Stimulated activated CD4-positive, alpha-beta T cell treated with anti-CD3 and anti-CD28 coated beads, TNF-alpha, amount 100 ng/mL, for 1 hour (primary cell): Measurements from ENCODE around the gene PEX26.
"Not testable (repeated sequence)": the region's sequence is repeated elsewhere in the genome, so short reads cannot be mapped to it uniquely, and the experiment has no call there.

Experiments used
- DNase-seq, 3 donors: peaks; one replicate each; pipeline ENCODE4 v3.0.0-alpha.2; 2020; ENCODE audit warnings: low read depth in 3 of 3, low spot score in 1 of 3

Gene PEX26

DNA sequence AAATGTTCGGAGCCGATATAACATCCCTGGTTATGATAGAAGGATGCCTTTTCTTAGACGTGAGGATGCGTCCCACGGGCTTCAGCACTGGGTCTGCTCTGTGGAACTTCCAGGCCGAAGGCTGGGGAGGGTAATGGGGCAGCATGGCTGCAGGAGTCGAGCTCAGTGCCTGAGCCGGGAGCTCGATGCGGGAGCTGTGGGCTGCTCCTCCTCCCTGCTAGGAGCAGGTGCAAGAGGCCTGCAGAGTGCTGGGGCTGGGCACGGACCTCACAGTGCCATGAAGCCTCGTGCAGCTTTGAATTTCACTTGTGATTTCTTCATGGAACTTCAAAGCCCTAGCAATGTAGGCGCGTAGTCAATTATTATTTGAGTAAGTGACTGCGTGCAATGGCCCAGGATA is 38.8 kb downstream of the PEX26 start:
- no peak for DNase-seq

DNA sequence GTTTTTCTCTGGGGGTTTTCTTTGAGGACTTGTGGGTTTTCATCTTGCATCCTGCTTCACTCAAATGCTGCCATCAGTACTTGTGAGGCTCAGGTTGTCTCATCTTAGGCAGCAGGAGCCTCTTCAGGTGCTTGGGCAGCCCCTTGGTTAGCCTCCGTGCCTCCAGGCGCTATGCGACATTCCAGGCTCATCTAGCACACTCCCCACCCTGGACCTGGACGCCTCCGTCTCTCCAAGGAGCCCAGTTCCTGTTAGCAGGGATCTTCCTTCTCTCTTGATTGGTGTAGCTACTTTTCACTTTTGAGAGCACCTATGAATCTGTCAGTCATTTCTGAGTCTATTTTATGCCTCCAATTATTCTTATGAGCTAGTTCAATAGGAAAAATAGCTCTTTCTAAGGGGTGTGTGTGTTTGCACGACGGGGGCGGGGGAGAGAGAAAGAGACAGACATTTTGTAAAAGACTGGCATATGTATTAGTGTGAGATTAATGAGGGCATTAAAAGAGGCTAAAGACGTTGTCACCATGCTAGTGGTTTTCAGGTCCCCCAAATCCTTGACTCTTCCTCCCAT is 40.6 kb downstream of the PEX26 start:
- no peak for DNase-seq

DNA sequence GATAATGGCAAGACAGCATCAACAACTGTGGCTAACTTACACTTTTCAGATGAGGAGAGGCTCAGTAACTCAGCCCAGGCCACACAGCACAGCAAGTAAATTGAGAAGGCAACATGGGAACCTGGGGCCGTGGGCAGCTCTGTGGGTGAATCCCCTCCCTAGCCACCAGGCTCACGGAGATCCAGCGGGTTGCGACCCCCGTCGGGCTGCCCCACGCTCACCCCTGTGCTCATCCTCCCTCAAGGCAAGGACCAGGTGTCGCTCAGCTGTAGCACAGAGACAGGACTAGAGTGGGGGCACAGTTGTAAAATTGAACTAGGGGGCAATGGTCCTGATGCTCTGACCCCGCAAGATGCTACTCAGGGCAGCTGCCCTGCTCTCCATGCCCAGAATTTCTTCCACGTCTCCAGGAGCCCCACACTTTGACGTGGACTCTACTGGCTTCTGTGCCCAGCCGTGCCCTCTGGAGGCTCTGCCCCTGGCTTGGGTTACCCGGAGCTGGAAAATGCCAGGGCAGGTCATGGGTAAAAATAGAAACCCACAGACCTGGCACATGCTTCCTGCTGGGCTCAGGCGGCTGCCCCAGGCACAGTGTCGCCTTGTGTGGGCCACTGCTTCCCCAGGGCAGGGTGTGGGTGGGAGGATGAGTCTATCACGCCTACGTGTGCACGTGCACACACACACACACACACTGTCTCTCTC is 41.8 kb downstream of the PEX26 start:
- DNase-seq: no peak

DNA sequence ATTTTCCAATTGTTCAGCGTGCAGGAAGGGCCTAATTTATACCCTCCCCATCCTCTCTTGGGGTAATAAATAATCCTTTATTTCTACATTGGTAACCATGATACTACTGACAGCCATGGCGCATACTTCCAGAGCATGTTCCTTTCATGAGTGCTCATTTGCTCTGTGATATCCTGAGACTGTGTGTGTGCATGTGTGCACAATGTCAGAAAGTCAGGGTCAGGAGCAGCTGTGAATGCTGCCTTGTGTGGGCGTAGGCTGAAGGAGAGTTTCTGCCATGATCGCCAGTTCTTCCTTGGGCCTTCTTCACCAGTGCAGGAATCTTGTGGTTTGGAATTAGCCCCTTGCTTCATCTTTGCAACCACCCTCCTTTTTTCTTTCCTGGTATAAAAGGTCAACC is 43.1 kb downstream of the PEX26 start:
- DNase-seq: no peak

DNA sequence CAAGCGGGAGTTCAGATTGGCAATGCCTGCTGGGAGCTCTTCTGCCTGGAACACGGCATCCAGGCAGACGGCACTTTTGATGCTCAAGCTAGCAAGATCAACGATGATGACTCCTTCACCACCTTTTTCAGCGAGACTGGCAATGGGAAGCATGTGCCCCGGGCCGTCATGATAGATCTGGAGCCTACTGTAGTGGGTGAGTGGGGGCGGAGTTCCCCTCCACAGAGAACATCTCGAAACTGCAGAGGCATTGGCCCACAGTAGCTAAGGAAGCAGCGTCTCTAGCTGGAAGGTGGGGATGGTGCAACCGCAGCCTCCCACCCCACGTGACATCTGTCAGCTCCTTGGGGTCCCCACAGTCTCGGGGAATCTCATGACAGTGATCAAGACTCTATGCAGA is 43.7 kb downstream of the PEX26 start:
- no peak for DNase-seq

DNA sequence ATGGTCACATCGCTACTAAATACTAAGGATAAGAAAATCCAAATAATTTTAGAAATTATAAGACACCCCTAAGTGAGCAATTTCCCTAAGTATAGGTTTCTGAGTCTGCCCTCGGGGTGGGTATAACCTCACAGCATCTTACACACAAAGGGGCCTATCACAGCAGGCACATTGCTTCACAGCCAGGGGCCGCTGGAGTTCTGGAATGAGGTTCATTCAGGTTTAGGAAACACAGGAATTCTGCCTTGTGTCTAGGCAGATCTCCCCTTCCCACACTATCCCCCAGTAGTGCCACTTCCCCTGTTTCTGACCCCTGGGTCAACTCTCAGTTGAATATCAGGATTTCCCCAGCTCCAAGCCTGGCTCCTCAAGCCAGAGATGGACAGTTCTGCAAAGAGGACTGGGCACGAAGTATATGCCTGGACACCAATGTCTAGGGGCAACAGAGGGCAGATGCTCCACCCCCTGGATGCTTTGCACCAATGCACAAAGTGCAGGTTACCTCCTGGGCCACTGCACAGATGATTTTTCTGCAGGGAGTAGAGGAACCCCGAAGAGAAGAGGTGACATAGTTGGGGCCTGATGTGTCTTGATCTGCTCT is 44.3 kb downstream of the PEX26 start:
- no peak for DNase-seq

DNA sequence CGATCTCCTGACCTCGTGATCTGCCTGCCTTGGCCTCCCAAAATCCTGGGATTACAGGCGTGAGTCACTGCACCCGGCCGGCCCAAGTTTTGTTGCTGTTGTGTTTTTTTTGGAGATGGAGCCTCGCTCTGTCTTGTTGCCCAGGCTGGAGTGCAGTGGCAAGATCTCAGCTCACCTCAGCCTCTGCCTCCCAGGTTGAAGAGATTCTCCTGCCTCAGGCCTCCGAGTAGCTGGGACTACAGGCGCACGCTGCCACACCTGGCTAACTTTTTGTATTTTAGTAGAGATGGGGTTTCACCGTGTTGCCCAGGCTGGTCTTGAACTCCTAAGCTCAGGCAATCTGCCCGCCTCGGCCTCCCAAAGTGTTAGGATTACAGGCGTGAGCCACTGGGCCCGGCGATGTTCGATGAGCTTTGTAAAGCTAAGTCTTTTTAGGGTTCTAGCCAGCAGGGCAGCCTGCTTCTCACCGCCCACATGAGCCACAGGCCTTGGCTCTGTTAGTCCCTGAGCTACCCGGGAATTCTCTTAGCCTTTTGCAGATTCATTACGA is 45.8 kb downstream of the PEX26 start:
- DNase-seq: not testable (repeated sequence)

DNA sequence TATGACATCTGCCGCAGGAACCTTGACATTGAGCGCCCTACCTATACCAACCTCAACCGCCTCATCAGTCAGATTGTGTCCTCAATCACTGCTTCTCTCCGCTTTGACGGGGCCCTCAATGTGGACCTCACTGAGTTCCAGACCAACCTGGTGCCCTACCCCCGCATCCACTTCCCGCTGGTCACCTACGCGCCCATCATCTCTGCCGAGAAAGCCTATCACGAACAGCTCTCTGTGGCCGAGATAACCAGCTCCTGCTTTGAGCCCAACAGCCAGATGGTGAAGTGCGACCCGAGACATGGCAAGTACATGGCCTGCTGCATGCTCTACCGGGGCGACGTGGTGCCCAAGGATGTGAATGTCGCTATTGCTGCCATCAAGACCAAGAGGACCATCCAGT is 48.8 kb downstream of the PEX26 start:
- DNase-seq: no peak

DNA sequence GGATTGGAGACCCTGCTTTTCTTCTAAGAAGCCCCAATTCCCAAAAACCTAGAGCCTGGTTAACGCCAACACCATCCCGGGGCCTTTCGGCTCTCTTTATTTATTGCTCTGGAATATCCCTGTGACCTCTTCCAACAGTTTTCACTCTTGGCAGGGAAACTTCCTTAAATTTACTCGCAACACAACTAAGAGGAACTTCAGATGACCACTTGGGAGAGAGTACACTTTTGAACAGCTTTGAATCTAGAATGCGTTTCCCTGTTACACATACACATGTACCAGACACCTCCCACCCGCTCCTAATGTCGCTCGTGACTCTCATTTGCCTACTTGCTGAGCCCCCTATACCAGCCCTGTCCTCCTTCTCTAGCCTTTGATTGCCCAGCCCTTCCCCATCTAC is 52.2 kb downstream of the PEX26 start:
- no peak for DNase-seq

DNA sequence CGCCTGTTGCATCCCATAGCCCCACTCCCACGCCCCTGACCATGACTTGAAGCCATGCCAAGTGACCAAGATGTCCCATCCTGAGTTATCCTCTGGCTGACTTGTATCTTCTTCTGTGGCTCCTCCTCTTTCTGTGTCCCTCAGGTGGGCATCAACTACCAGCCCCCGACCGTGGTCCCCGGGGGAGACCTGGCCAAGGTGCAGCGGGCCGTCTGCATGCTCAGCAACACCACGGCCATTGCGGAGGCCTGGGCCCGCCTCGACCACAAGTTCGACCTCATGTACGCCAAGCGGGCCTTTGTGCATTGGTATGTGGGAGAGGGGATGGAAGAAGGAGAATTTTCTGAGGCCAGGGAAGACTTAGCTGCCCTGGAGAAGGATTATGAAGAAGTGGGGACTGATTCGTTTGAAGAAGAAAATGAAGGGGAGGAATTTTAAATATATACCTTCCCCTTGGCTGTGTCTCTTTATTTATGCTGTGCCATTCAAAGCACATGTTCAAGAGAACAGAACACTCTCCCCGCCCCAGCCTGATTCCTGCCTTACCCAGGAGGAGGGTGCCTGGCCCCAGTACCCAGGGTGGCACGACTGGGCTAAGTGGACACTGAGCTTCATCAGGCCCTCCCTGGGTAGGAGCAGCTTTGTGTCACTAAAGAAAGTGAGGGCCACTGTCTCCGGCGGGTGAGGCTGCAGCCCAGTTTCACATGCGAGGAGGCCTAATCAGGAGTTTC is 53.1 kb downstream of the PEX26 start:
- DNase-seq: no peak

DNA sequence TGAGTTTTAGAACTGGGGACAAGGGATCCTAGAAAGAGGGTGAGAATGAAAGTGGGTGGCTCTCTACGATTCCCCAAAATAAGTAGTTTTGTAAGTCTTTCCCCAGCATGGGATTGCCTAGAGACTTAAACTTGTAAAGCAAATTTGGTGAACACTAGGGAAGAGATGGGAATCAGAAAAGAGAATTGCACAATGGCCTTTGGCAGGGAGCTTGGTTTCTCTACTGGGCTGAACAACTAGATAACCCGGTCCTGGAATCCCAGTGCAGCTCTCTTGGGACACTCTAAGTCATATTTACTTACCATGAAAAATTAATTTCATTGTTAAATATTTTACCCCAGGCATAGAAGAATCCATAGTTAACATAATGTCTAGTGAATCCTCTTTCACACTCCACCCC is 55.7 kb downstream of the PEX26 start:
- no peak for DNase-seq

DNA sequence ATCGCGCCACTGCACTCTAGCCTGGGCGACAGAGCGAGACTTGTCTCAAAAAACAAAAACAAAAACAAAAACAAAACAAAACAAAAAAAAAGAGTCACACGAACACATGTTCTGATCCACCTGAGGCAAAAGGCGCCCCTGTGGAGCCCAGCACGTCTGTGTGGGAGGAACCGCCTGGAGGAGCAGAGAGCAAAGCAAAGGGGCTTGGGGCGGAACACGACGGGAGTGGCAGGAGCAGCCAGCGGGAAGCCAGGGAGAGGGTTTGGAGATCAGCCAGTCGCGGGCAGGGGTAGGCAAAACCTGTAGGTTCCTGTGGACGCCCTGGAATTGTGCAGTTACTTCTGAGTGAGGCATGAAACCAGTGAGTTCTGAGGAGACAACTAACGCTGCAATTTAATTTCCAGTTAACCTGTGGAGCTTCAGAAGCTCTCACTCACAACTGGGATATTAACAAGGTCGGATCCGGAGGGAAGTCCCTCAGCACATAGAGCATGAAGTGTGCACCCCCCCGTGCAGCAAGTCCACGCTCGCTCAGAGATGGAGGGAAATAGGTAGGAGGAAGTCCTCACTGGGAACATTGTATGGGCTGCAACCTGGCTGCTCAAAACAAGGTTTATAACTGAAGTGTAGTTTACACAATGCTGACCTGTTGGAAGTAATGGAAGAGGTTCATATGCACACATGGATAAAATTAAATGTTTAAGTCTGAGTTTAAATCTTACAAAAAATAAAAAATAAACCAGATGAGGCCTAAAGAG is 59.0 kb downstream of the PEX26 start:
- no peak for DNase-seq

DNA sequence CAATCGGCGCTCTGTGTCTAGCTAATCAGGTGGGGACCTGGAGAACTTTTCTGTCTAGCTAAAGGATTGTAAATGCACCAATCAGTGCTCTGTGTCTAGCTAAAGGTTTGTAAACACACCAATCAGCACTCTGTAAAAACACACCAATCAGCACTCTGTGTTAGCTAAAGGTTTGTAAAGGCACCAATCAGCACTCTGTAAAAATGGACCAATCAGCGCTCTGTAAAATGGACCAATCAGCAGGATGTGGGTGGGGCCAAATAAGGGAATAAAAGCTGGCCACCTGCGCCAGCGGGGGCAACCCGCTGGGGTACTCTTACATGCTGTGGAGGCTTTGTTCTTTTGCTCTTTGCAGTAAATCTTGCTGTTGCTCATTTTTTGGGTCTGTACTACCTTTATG is 63.2 kb downstream of the PEX26 start:
- not testable (repeated sequence) for DNase-seq

DNA sequence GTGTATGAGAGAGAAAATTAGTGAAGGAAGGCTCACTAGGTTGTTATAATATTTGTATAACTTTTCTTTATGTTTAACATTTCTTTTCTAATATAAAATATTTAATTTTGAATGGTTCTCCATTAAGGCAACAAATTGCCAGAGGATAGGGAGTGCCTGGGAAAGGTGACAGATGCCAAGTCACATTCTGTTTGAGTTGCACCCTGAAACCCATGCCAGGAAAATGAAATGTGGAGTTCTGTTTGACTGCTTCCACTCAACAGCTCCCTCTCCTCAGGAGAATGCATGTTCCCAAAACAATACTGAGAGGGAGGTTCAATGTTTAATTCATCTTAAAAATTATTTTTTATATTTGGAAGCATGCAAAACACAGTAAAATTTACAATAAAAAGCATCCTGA is 66.3 kb downstream of the PEX26 start:
- DNase-seq: no peak

DNA sequence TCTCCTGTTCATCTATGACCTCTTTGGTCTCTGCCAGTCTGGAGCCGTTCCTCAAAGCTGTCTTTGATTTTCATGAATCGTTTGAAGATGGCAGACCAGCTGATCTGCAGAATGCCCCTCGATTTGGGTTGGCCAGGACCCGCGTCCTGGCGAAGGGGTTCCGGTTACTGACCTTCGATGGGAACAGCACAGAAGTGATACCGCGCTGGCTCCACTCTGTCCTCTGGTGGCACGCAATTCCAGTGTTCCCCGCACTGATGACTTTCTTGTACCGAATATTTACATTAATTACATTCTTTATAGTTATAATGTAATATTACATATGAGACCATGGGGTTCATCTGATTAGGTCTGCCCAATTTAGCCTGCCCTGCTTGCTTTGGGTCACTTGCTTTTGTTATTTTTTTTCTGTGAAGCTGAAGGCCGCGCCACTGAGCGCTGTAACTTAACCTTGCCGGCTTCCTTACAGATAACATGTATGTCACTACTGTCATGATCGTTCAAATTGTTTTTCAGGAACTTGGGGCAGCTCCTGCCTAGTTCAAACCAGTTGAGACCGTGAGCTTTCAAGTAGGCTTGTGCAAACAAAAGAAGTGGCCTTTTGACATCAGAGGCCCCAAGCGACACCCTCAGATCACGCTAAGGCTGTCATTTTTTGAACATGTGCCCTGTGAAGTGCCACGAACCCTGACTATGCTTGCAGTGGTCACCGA is 68.0 kb downstream of the PEX26 start:
- DNase-seq: no peak

DNA sequence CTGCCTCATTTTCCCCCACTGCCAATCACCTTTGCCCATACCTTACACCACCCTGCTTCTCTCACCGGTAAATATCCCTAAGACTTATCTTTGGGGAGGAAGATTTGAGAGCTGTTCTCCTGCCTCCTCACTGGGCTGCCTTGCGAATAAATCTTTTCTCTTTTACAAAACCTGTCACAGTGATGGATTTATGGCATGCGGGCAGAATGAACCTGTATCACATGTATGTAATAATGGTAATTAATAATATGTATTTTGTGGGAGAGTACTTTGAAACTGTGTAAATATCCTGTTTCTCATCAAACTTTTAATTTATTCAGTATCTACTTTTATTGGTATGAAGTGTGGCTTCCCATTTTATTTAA is 68.6 kb downstream of the PEX26 start:
- no peak for DNase-seq

DNA sequence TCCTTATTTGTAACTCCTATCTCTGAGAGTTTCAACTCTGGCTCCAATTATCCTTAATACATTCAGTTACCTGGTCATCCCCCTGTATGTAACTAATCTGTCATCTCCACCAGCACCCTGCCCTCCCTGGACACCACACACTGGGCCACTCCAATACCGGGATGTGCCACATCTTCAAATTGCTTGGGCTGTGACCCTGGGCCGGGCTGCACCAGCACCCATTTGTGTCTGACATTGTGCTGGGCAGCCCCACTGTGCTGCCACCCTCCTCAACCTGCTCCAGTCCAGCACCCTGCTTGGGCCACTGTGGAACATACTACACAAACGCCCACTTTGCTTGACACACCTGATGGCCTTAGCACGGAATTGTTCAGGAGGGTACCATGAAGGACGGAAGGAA is 70.0 kb downstream of the PEX26 start:
- DNase-seq: no peak

DNA sequence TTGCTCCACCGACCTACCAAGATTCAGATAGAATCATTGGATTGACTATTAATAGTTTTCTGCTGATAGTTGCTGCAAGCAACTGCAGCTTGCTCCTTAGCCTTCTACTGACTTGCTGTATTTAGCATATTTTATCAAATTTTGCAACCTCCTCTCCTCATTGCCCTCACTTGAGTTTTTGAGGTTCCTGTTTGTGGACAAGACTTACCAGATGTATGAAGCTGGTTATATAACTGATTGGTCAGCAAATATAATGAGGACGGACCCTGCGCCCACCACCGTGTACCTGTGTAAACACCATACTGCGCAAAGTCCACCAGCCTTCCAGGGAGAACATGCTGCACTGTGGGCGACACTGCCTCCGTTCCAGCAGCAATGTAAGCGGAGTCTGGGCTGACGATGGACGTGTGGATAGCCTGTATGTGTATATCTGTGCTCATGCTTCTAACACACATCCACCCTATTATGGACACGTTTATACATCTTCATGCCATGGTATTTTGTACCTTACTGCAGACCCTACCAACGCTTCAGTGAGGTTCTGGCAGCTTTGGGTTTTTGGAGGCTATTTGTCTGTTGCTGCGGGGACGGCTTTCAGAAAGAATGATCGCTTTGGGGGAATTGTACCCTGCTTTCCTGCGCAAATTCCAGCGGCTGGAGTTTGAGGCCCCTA is 70.6 kb downstream of the PEX26 start:
- DNase-seq: no peak

DNA sequence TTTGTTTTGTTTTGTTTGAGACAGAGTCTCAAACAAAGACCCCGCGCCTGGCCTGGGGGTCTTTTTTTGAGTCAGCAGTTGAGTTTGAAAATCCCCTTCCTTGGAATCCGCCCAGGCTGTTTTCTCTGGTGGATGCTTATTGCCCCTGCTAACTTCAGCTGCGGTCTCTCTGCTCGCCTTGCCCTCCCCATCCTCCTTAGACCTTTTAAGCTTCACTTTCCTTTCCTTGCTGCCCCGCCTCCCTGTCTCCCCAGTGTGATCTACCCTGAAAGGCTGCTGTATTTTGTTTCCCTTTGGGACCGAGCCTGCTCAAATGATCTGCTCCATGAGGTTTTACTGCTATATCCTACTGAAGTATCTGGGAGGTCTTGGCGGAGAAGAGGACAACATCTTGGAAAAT is 74.7 kb downstream of the PEX26 start:
- no peak for DNase-seq

DNA sequence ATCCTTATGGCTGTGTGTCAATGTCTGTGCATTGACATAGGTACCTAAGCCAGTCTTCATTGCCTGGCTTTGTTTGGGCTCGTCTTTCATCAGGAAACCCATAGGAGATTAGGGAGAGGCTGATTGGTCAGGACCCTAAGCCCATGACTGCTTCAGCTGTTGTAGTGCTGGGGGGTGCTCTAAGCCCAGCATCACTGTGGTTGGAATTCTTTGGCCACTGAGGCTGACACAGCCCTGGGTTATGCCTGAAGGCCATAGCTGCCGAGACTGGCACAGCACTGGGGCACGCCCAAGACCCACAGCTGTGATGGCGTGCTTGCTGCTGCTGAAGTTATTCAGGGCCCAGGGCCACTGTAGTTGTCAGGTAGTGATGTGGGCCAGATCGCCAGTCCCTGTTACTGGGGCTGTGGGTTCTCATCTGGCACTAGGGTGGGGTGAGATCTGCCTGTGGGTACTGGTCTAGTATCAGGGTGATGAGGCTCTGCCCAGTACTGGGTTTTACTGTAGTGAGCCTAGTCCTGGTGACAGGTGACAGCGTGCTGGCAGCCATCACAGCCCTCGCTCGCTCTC is 77.1 kb downstream of the PEX26 start:
- DNase-seq: no peak
